NT2/D1 (cell line): ENCODE results near the gene TIRAP.

ENCODE experiments used
- SUZ12 ChIP-seq: IDR thresholded peaks from 2 replicates; pipeline ENCODE4 v1.6.1; 2011; ENCODE audit not compliant: insufficient read length, insufficient read depth; ENCODE audit errors: extremely low read depth
- YY1 ChIP-seq: IDR thresholded peaks from 2 replicates; pipeline ENCODE4 v1.6.1; 2011; ENCODE audit not compliant: insufficient read length, insufficient read depth
- ZNF274 ChIP-seq: IDR thresholded peaks from 2 replicates; pipeline ENCODE4 v1.6.1; 2011; ENCODE audit warnings: mild to moderate bottlenecking, low read depth, low read length

DNA sequence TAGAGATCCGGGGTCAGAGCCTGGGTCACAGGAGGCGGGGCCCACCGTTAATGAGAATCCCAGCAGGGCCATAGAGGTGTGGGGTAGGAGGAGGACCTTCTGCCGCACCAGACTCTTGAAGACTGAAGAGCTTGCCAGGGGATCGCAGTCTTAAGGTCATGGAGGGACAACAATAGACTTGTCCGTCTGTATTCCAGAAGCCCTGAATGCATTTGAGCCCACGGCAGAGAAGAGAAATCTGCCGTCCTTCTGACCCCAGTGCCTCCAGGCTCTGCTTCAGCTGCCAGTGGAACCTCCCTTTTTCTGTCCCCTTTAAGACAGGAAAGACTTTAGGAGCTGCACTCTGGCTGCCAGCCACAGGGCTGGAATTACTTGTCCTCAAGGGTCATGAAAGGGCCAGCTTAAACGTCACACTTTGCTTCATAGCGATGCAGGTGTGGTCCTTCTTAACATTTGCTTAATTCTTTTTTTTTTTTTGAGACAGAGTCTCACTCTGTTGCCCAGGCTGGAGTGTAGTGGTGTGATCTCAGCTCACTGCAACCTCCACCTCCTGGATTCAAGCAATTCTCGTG, 57.1 kb downstream of the TIRAP start:
- TF ChIP-seq ZNF274 (no peak), SUZ12 (no peak), YY1 (no peak)
